ENCODE data around the gene MICOS13. TPM values are rescaled to one million over a fixed set of nuclear protein-coding genes. Genes with fewer than 3 reads are reported as not detected.

MICOS13 gene
- polyA plus RNA-seq, 4 donors, result 41.9 to 134 (median 108) TPM

DNA sequence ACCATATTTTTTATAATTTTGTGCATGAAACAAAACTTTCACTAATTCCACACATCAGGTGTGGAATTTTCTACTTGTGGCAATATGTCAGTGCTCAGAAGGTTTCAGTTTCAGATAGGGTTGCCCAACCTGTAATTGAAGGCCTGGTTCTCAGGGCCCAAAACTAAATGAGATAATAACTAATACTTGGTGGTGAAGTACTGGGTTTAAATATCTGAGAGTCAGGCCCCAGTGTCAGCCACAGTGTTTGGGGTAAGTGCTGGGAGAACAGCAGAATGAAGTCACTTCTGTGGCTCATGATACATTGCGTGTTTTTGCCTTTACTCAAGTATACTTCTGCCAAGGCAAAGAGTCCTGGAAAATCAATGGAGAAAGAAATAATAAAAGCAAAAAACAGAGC lies 51.9 kb downstream of the MICOS13 start:
- Histone ChIP-seq H3K4me3 (ENCODE audit: low read depth in 1 of 3, low read length in 3 of 3) (no peak overlapping the region), H3K27ac (ENCODE audit: low read depth in 1 of 3, low read length in 2 of 3) (no peak overlapping the region), H3K27me3 (ENCODE audit: control insufficient read depth in 3 of 3, insufficient read depth in 3 of 3, low read length in 3 of 3) (no peaks in the 10 kb centered on the region), H3K4me1 (ENCODE audit: control insufficient read depth in 3 of 3, insufficient read depth in 2 of 3, low read depth in 1 of 3, low read length in 2 of 3) (peaks cover 5 to 13% (median 8%) of the 10 kb centered on the region in 3 donors), H3K9me3 (ENCODE audit: control insufficient read depth in 2 of 2, insufficient read depth in 1 of 2, low read depth in 1 of 2, low read length in 1 of 2) (no peaks in the 10 kb centered on the region), H3K36me3 (ENCODE audit: control insufficient read depth in 3 of 3, insufficient read depth in 2 of 3, low read depth in 1 of 3, low read length in 3 of 3) (peaks cover 5 to 46% (median 12%) of the 10 kb centered on the region in 3 donors)
- 62 to 87% (median 77%) methylated on average over 1 of the region's 1 CpG for WGBS, 3 donors
- no peak for DNase-seq
- FAIRE-seq, result no peak

Other genes with a start within 250 kb of the MICOS13 start
- not detected for gene ZNRF4, start 225.1 kb downstream of the MICOS13 start, polyA plus RNA-seq
- 1 to 10 TPM in 1 of 4 donors, under 1 TPM in 3; 0.69 to 1.3 (median 0.75) TPM for gene TINCR, start 112.6 kb downstream of the MICOS13 start, polyA plus RNA-seq
- gene SAFB2, start 57.7 kb downstream of the MICOS13 start, polyA plus RNA-seq, result 10 to 100 TPM; 38.8 to 83.2 (median 79.3) TPM
- 100 to 1,000 TPM in 1 of 4 donors, 10 to 100 TPM in 3; 44.0 to 105 (median 55.4) TPM for gene SAFB, start 57.4 kb downstream of the MICOS13 start, polyA plus RNA-seq
- gene HSD11B1L, start 511 bp upstream of the MICOS13 start, polyA plus RNA-seq, result 1 to 10 TPM; 4.5 to 6.0 (median 4.6) TPM
- gene RPL36, start 9.8 kb upstream of the MICOS13 start, polyA plus RNA-seq, result 1,000 to 10,000 TPM in 3 of 4 donors, 100 to 1,000 TPM in 1; 945 to 1,946 (median 1,407) TPM
- 10 to 100 TPM; 41.6 to 69.2 (median 51.5) TPM for gene LONP1, start 39.6 kb upstream of the MICOS13 start, polyA plus RNA-seq
- gene CATSPERD, start 40.1 kb upstream of the MICOS13 start, polyA plus RNA-seq, result not detected
- 1 to 10 TPM; 5.1 to 9.7 (median 9.2) TPM for gene PRR22, start 104.2 kb upstream of the MICOS13 start, polyA plus RNA-seq
- 10 to 100 TPM; 31.8 to 43.8 (median 41.9) TPM for gene DUS3L, start 110.6 kb upstream of the MICOS13 start, polyA plus RNA-seq
- gene NRTN, start 124.6 kb upstream of the MICOS13 start, polyA plus RNA-seq, result 1 to 10 TPM in 3 of 4 donors, not detected in 1; 1.1 to 3.0 (median 2.9) TPM
- 10 to 100 TPM in 3 of 4 donors, 1 to 10 TPM in 1; 1.2 to 34.6 (median 23.2) TPM for gene FUT6, start 159.2 kb upstream of the MICOS13 start, polyA plus RNA-seq
- 100 to 1,000 TPM in 1 of 4 donors, 10 to 100 TPM in 2, under 1 TPM in 1; 0.72 to 114 (median 48.6) TPM for gene FUT3, start 170.9 kb upstream of the MICOS13 start, polyA plus RNA-seq
- not detected for gene FUT5, start 190.0 kb upstream of the MICOS13 start, polyA plus RNA-seq
- 100 to 1,000 TPM; 187 to 576 (median 476) TPM for gene NDUFA11, start 223.3 kb upstream of the MICOS13 start, polyA plus RNA-seq
- 1 to 10 TPM; 1.1 to 8.8 (median 2.7) TPM for gene VMAC, start 224.4 kb upstream of the MICOS13 start, polyA plus RNA-seq
- 10 to 100 TPM in 3 of 4 donors, 1 to 10 TPM in 1; 8.7 to 22.7 (median 15.4) TPM for gene CAPS, start 233.7 kb upstream of the MICOS13 start, polyA plus RNA-seq